Activated naive CD8-positive, alpha-beta T cell treated with anti-CD3 and anti-CD28 coated beads, Interleukin-2, amount 10 ng/mL, durations not matched to agents 7 days and 5 days (primary cell): ENCODE measurements around the gene PHEX. TPM values are rescaled to one million over a fixed set of nuclear protein-coding genes. Genes with fewer than 3 reads are reported as not detected.
A peak's percentile ranks its signal among the peaks of the same experiment; 100 is the strongest.

Experiments
- ATAC-seq: fragments of 150-1000 bp; cut with Tn5 transposase; one replicate; pipeline ENCODE4 v1.10.0; 2021; ENCODE audit warnings: low read depth, moderate library complexity
- POLR2A ChIA-PET: fragments of 350-600 bp; sonication (Branson Sonifier 250); formaldehyde crosslinking; loops from one replicate; lab custom pipeline; 2021; ENCODE audit warnings: antibody characterized with exemption; lab: Charles Lee
- DNase-seq: peaks from one replicate; pipeline ENCODE4 v3.0.0; 2021
- H3K27ac Mint-ChIP-seq: one replicate; pipeline ENCODE4 v1.8.0; 2022; ENCODE audit warnings: mild to moderate bottlenecking, mixed read lengths
- H3K27me3 Mint-ChIP-seq: one replicate; pipeline ENCODE4 v1.8.0; 2022; ENCODE audit warnings: mild to moderate bottlenecking, moderate library complexity, mixed read lengths
- H3K36me3 Mint-ChIP-seq: one replicate; pipeline ENCODE4 v1.8.0; 2021; ENCODE audit warnings: mild to moderate bottlenecking, mixed read lengths
- H3K4me1 Mint-ChIP-seq: one replicate; pipeline ENCODE4 v1.8.0; 2021; ENCODE audit warnings: mixed read lengths
- H3K4me3 Mint-ChIP-seq: one replicate; pipeline ENCODE4 v1.8.0; 2022; ENCODE audit warnings: mild to moderate bottlenecking, moderate library complexity, mixed read lengths
- H3K9me3 Mint-ChIP-seq: one replicate; pipeline ENCODE4 v1.8.0; 2021; ENCODE audit warnings: mixed read lengths
- total RNA-seq, 2 experiments: library from RNA; stranded (reverse); gene quantifications; one replicate each; pipeline ENCODE4 v1.2.3, GENCODE V29; 2021

Gene PHEX
- under 1 TPM; 0.23 to 0.55 TPM for total RNA-seq

GRCh38 chrX:22032084-22032483, at the start of gene PHEX:
TSS of gene PHEX (plus strand) at chrX:22032325. CDS start at chrX:22033006, 681 bp downstream.
- Mint-ChIP-seq H3K9me3 (no peaks in the 10 kb centered on the region), H3K4me3 (no peak within 1 kb of the TSS), H3K36me3 (no peaks in the 10 kb centered on the region), H3K4me1 (peaks cover 5% of the 10 kb centered on the region), H3K27me3 (no peaks in the 10 kb centered on the region), H3K27ac (no peak within 1 kb of the TSS)
- POLR2A ChIA-PET, result no interaction called here
- DNase-seq (no peak), ATAC-seq (no peak)

- Mint-ChIP-seq H3K9me3 (no peaks in the 10 kb centered on the region), H3K4me3 (no peak overlapping the region), H3K4me1 (peaks cover 6% of the 10 kb centered on the region), H3K36me3 (peaks cover 10% of the 10 kb centered on the region), H3K27ac (no peak overlapping the region), H3K27me3 (no peaks in the 10 kb centered on the region)
- DNase-seq (peak; percentile 37), ATAC-seq (peak; percentile 76)
- POLR2A ChIA-PET, result no interaction called here
These were observed 46.8 kb upstream of the PHEX start for GRCh38 chrX:21985332-21985777.

GRCh38 chrX:21986596-21986995, 45.5 kb upstream of the PHEX start:
- Mint-ChIP-seq H3K27ac (no peak overlapping the region), H3K4me1 (peaks cover 8% of the 10 kb centered on the region), H3K27me3 (no peaks in the 10 kb centered on the region), H3K9me3 (no peaks in the 10 kb centered on the region), H3K4me3 (no peak overlapping the region), H3K36me3 (peaks cover 12% of the 10 kb centered on the region)
- no peak for ATAC-seq
- POLR2A ChIA-PET, result no interaction called here
- DNase-seq, result no peak

GRCh38 chrX:21989384-21989783, 42.7 kb upstream of the PHEX start:
- H3K36me3 Mint-ChIP-seq, result peaks cover 15% of the 10 kb centered on the region
- ATAC-seq (peak; percentile 62), DNase-seq (no peak)
- POLR2A ChIA-PET, result no interaction called here
- peaks cover 8% of the 10 kb centered on the region for H3K4me1 Mint-ChIP-seq
- no peak overlapping the region for H3K4me3 Mint-ChIP-seq
- peak overlapping the region; percentile 58 for H3K27ac Mint-ChIP-seq
- no peaks in the 10 kb centered on the region for H3K27me3 Mint-ChIP-seq
- no peaks in the 10 kb centered on the region for H3K9me3 Mint-ChIP-seq

GRCh38 chrX:21990832-21991231, 41.3 kb upstream of the PHEX start:
- POLR2A ChIA-PET, result no interaction called here
- no peak overlapping the region for H3K4me3 Mint-ChIP-seq
- peaks cover 16% of the 10 kb centered on the region for H3K36me3 Mint-ChIP-seq
- ATAC-seq (no peak), DNase-seq (no peak)
- H3K4me1 Mint-ChIP-seq, result peaks cover 10% of the 10 kb centered on the region
- H3K27me3 Mint-ChIP-seq, result no peaks in the 10 kb centered on the region
- no peak overlapping the region for H3K27ac Mint-ChIP-seq
- no peaks in the 10 kb centered on the region for H3K9me3 Mint-ChIP-seq

GRCh38 chrX:21991504-21991903, 40.6 kb upstream of the PHEX start:
- Mint-ChIP-seq H3K4me3 (no peak overlapping the region), H3K27me3 (no peaks in the 10 kb centered on the region), H3K27ac (no peak overlapping the region), H3K4me1 (peaks cover 13% of the 10 kb centered on the region), H3K9me3 (no peaks in the 10 kb centered on the region), H3K36me3 (peaks cover 17% of the 10 kb centered on the region)
- ATAC-seq, result no peak
- DNase-seq, result no peak
- POLR2A ChIA-PET, result no interaction called here

GRCh38 chrX:21993265-21993664, 38.9 kb upstream of the PHEX start:
- peaks cover 16% of the 10 kb centered on the region for H3K4me1 Mint-ChIP-seq
- no peaks in the 10 kb centered on the region for H3K27me3 Mint-ChIP-seq
- no peak overlapping the region for H3K4me3 Mint-ChIP-seq
- DNase-seq (no peak), ATAC-seq (no peak)
- H3K27ac Mint-ChIP-seq, result no peak overlapping the region
- POLR2A ChIA-PET, result no interaction called here
- no peaks in the 10 kb centered on the region for H3K9me3 Mint-ChIP-seq
- H3K36me3 Mint-ChIP-seq, result peaks cover 20% of the 10 kb centered on the region

GRCh38 chrX:21996872-21997455, 35.2 kb upstream of the PHEX start:
- no peaks in the 10 kb centered on the region for H3K27me3 Mint-ChIP-seq
- POLR2A ChIA-PET, result no interaction called here
- no peak overlapping the region for H3K4me3 Mint-ChIP-seq
- peaks cover 10% of the 10 kb centered on the region for H3K4me1 Mint-ChIP-seq
- peak overlapping the region; percentile 47 for H3K27ac Mint-ChIP-seq
- H3K36me3 Mint-ChIP-seq, result peaks cover 18% of the 10 kb centered on the region
- no peaks in the 10 kb centered on the region for H3K9me3 Mint-ChIP-seq
- DNase-seq, result no peak
- ATAC-seq, result peak; percentile 50

GRCh38 chrX:21998037-21998436, 34.1 kb upstream of the PHEX start:
- POLR2A ChIA-PET, result no interaction called here
- H3K36me3 Mint-ChIP-seq, result peaks cover 25% of the 10 kb centered on the region
- no peak overlapping the region for H3K27ac Mint-ChIP-seq

GRCh38 chrX:22004866-22005265, 27.3 kb upstream of the PHEX start:
- Mint-ChIP-seq H3K9me3 (no peaks in the 10 kb centered on the region), H3K27ac (no peak overlapping the region), H3K36me3 (peaks cover 33% of the 10 kb centered on the region), H3K4me1 (peaks cover 4% of the 10 kb centered on the region), H3K4me3 (no peak overlapping the region), H3K27me3 (no peaks in the 10 kb centered on the region)
- ATAC-seq (no peak), DNase-seq (no peak)
- POLR2A ChIA-PET, result no interaction called here

More at GRCh38 chrX:21998037-21998436, 34.1 kb upstream of the PHEX start:
- ATAC-seq, result no peak
- Mint-ChIP-seq H3K9me3 (no peaks in the 10 kb centered on the region), H3K4me1 (peaks cover 10% of the 10 kb centered on the region), H3K27me3 (no peaks in the 10 kb centered on the region), H3K4me3 (no peak overlapping the region)
- DNase-seq, result no peak

- peaks cover 2% of the 10 kb centered on the region for H3K9me3 Mint-ChIP-seq
- POLR2A ChIA-PET, result no interaction called here
- no peaks in the 10 kb centered on the region for H3K27me3 Mint-ChIP-seq
- DNase-seq (no peak), ATAC-seq (no peak)
- no peaks in the 10 kb centered on the region for H3K4me1 Mint-ChIP-seq
- H3K4me3 Mint-ChIP-seq, result no peak overlapping the region
- peaks cover 13% of the 10 kb centered on the region for H3K36me3 Mint-ChIP-seq
- H3K27ac Mint-ChIP-seq, result no peak overlapping the region
These were observed 20.1 kb upstream of the PHEX start for GRCh38 chrX:22012051-22012450.

- H3K9me3 Mint-ChIP-seq, result peaks cover 2% of the 10 kb centered on the region
These were observed 19.2 kb upstream of the PHEX start for GRCh38 chrX:22012931-22013330.

GRCh38 chrX:22015139-22015750, 16.9 kb upstream of the PHEX start:
- Mint-ChIP-seq H3K4me3 (no peak overlapping the region), H3K4me1 (no peaks in the 10 kb centered on the region), H3K9me3 (no peaks in the 10 kb centered on the region), H3K36me3 (peaks cover 3% of the 10 kb centered on the region), H3K27me3 (no peaks in the 10 kb centered on the region), H3K27ac (no peak overlapping the region)
- POLR2A ChIA-PET, result no interaction called here
- no peak for ATAC-seq
- DNase-seq, result no peak

More at GRCh38 chrX:22012931-22013330, 19.2 kb upstream of the PHEX start:
- ATAC-seq (no peak), DNase-seq (no peak)
- no peaks in the 10 kb centered on the region for H3K27me3 Mint-ChIP-seq
- H3K27ac Mint-ChIP-seq, result no peak overlapping the region
- H3K4me1 Mint-ChIP-seq, result no peaks in the 10 kb centered on the region
- H3K4me3 Mint-ChIP-seq, result no peak overlapping the region
- POLR2A ChIA-PET, result no interaction called here
- peaks cover 13% of the 10 kb centered on the region for H3K36me3 Mint-ChIP-seq

GRCh38 chrX:22021751-22022324, 10.3 kb upstream of the PHEX start:
- H3K36me3 Mint-ChIP-seq, result peaks cover 2% of the 10 kb centered on the region
- H3K27me3 Mint-ChIP-seq, result no peaks in the 10 kb centered on the region
- peaks cover 2% of the 10 kb centered on the region for H3K4me1 Mint-ChIP-seq
- no peaks in the 10 kb centered on the region for H3K9me3 Mint-ChIP-seq
- H3K4me3 Mint-ChIP-seq, result no peak overlapping the region
- ATAC-seq, result no peak
- no peak overlapping the region for H3K27ac Mint-ChIP-seq
- POLR2A ChIA-PET, result no interaction called here
- DNase-seq, result no peak
